Umbilical cord (tissue), 2 donors: ENCODE results near the gene ATF3. TPM values are rescaled to one million over a fixed set of nuclear protein-coding genes. Genes with fewer than 3 reads are reported as not detected.
"Not testable (repeated sequence)": the region's sequence is repeated elsewhere in the genome, so short reads cannot be mapped to it uniquely, and the experiment has no call there.

ENCODE experiments used
- DNase-seq: peaks from one replicate; pipeline ENCODE4 v3.0.0-alpha.2; 2015; ENCODE audit warnings: low spot score
- total RNA-seq: library from RNA; depleted of rRNA; stranded (reverse); fragments of >200 nt; gene quantifications from one replicate; pipeline ENCODE4 v1.2.3, GENCODE V29; 2014; ENCODE audit warnings: low replicate concordance; ENCODE audit not compliant: insufficient read depth

ATF3 gene
- total RNA-seq, 1 donor from 2014 or later, result 82.1 TPM

- DNase-seq, result no peak
Observed at GRCh38 chr1:212649020-212649419, 40.5 kb downstream of the ATF3 start.

- DNase-seq, result no peak
Observed at GRCh38 chr1:212650228-212650627, 41.7 kb downstream of the ATF3 start.

GRCh38 chr1:212651521-212651920 lies 43.0 kb downstream of the ATF3 start:
- DNase-seq, result no peak

GRCh38 chr1:212651977-212652376 lies 43.4 kb downstream of the ATF3 start:
- no peak for DNase-seq

GRCh38 chr1:212652609-212653008 lies 44.0 kb downstream of the ATF3 start:
- no peak for DNase-seq

GRCh38 chr1:212655668-212656440 lies 47.3 kb downstream of the ATF3 start:
- DNase-seq, result no peak

- DNase-seq, result no peak
Observed at GRCh38 chr1:212656730-212657129, 48.2 kb downstream of the ATF3 start.

- not testable (repeated sequence) for DNase-seq
Observed at GRCh38 chr1:212658250-212658649, 49.7 kb downstream of the ATF3 start.

- DNase-seq, result no peak
Observed at GRCh38 chr1:212664409-212665199, 56.0 kb downstream of the ATF3 start.

- peak; percentile 83 for DNase-seq
Observed at GRCh38 chr1:212665241-212666115, 56.9 kb downstream of the ATF3 start.

- DNase-seq, result no peak
Observed at GRCh38 chr1:212666116-212666775, 57.7 kb downstream of the ATF3 start.

- DNase-seq, result peak; percentile 91
Observed at GRCh38 chr1:212667223-212668139, 58.9 kb downstream of the ATF3 start.

- no peak for DNase-seq
Observed at GRCh38 chr1:212668477-212668876, 59.9 kb downstream of the ATF3 start.

GRCh38 chr1:212669102-212669501 lies 60.5 kb downstream of the ATF3 start:
- DNase-seq, result peak; percentile 15

- DNase-seq, result no peak
Observed at GRCh38 chr1:212669600-212669999, 61.0 kb downstream of the ATF3 start.

- no peak for DNase-seq
Observed at GRCh38 chr1:212670301-212670700, 61.7 kb downstream of the ATF3 start.
